Keratinocyte (primary cell): ENCODE measurements around the gene MYH7B. TPM values are rescaled to one million over a fixed set of nuclear protein-coding genes. Genes with fewer than 3 reads are reported as not detected.

Experiments used
- DNase-seq: peaks from one replicate; pipeline ENCODE4 v3.0.0-alpha.2; 2011; ENCODE audit warnings: low read depth, missing footprints, low spot score
- FAIRE-seq: peaks from 2 replicates; lab custom pipeline; 2011; peaks lifted over from hg19 to GRCh38; lab: Jason Lieb, UNC
- H2AFZ ChIP-seq: 2 replicates; pipeline ENCODE4 v1.6.0; 2012; ENCODE audit warnings: low read length, control low read depth, inconsistent platforms; ENCODE audit not compliant: control insufficient read depth
- H3K27ac ChIP-seq: 2 replicates; pipeline ENCODE4 v1.5.1; 2011; ENCODE audit warnings: low read length; ENCODE audit not compliant: control insufficient read depth, insufficient read depth
- H3K27me3 ChIP-seq: 3 replicates; pipeline ENCODE4 v1.6.0; 2011; ENCODE audit warnings: low read length; ENCODE audit not compliant: control insufficient read depth, insufficient read depth; ENCODE audit errors: extremely low read depth
- H3K36me3 ChIP-seq, 2 experiments: 2 replicates in 1 of 2; 3 replicates in 1 of 2; pipeline ENCODE4 v1.5.1; 2011; ENCODE audit warnings: low read length in 2 of 2, mild to moderate bottlenecking in 1 of 2; ENCODE audit not compliant: control insufficient read depth in 2 of 2, insufficient read depth in 2 of 2; ENCODE audit errors: extremely low read depth in 1 of 2
- H3K4me1 ChIP-seq: 3 replicates; pipeline ENCODE4 v1.5.1; 2011; ENCODE audit warnings: low read length; ENCODE audit not compliant: control insufficient read depth, insufficient read depth; ENCODE audit errors: extremely low read depth
- H3K4me2 ChIP-seq: 3 replicates; pipeline ENCODE4 v1.6.0; 2011; ENCODE audit warnings: low read depth, low read length; ENCODE audit not compliant: control insufficient read depth, insufficient read depth; ENCODE audit errors: extremely low read depth
- H3K4me3 ChIP-seq, 3 experiments: fragments of 200-600 bp in 1 of 3; sonication (generic) in 1 of 3; 2 replicates in 2 of 3; 3 replicates in 1 of 3; pipeline ENCODE4 v1.5.1; 2011 to 2016; ENCODE audit warnings: low read length in 3 of 3, mild to moderate bottlenecking in 3 of 3, control low read depth in 2 of 3, inconsistent platforms in 1 of 3, low read depth in 1 of 3, mixed read lengths in 1 of 3, mixed run types in 1 of 3, moderate library complexity in 1 of 3; ENCODE audit not compliant: control insufficient read depth in 2 of 3, insufficient read depth in 2 of 3; ENCODE audit errors: extremely low read depth in 1 of 3
- H3K79me2 ChIP-seq: 2 replicates; pipeline ENCODE4 v1.6.0; 2012; ENCODE audit warnings: low read length; ENCODE audit not compliant: control insufficient read depth, insufficient read depth
- H3K9ac ChIP-seq: 3 replicates; pipeline ENCODE4 v1.6.0; 2011; ENCODE audit warnings: low read length; ENCODE audit not compliant: control insufficient read depth, insufficient read depth; ENCODE audit errors: extremely low read depth
- H3K9me1 ChIP-seq: 3 replicates; pipeline ENCODE4 v1.6.0; 2011; ENCODE audit warnings: low read length; ENCODE audit not compliant: control insufficient read depth, insufficient read depth; ENCODE audit errors: extremely low read depth
- H3K9me3 ChIP-seq: 2 replicates; pipeline ENCODE4 v1.5.1; 2012; ENCODE audit warnings: low read depth, low read length; ENCODE audit not compliant: control insufficient read depth
- H4K20me1 ChIP-seq: 3 replicates; pipeline ENCODE4 v1.6.0; 2011; ENCODE audit warnings: low read length; ENCODE audit not compliant: control insufficient read depth, insufficient read depth; ENCODE audit errors: extremely low read depth
- EZH2 ChIP-seq: IDR thresholded peaks from one replicate; pipeline ENCODE4 v1.6.1; 2012; ENCODE audit warnings: inconsistent platforms, mild to moderate bottlenecking, low read length, moderate library complexity
- dilution Hi-C: fragments of 300-500 bp; cut with MboI; formaldehyde crosslinking; loops from one replicate; pipeline ENCODE4 v1.7.0; 2020; ENCODE audit warnings: low sequenced_read_pairs; ENCODE audit not compliant: extremely low pct_ligation_motif_present
- polyA plus RNA-seq, 5 experiments: library from polyadenylated mRNA; depleted of rRNA in 3 of 5; stranded (reverse) in 3 of 5; stranded (forward) in 1 of 5; unstranded in 1 of 5; fragments of >200 nt; gene quantifications; 1 replicate in 1 of 5; 2 replicates in 3 of 5; 3 replicates in 1 of 5; pipeline versions ENCODE4 v1.2.1 to v1.2.3, GENCODE V29; 2011 to 2012; ENCODE audit warnings: missing spikeins in 2 of 5, low read depth in 1 of 5, low replicate concordance in 1 of 5
- TF ChIP-seq, protein P1 (sequence below), 3 experiments: IDR thresholded peaks in 1 of 3; conservative IDR thresholded peaks in 1 of 3; optimal IDR thresholded peaks in 1 of 3; 2 replicates in 2 of 3; 3 replicates in 1 of 3; pipeline versions ENCODE3 to v1.5.1; 2011; ENCODE audit warnings: low read length in 3 of 3, mild to moderate bottlenecking in 3 of 3, moderate library complexity in 2 of 3, control low read depth in 1 of 3, inconsistent platforms in 1 of 3; ENCODE audit not compliant: insufficient read depth in 2 of 3; ENCODE audit errors: extremely low read depth in 1 of 3

The MYH7B gene
- polyA plus RNA-seq, 1 donor (not counting 4 experiments of a cell fraction or from before 2014, with no cell fraction given), result 0.01 TPM

GRCh38 chr20:34968042-34968775 lies 12.5 kb downstream of the MYH7B start:
- TF ChIP-seq EZH2, result no peak
- TF ChIP-seq, protein P1, sequence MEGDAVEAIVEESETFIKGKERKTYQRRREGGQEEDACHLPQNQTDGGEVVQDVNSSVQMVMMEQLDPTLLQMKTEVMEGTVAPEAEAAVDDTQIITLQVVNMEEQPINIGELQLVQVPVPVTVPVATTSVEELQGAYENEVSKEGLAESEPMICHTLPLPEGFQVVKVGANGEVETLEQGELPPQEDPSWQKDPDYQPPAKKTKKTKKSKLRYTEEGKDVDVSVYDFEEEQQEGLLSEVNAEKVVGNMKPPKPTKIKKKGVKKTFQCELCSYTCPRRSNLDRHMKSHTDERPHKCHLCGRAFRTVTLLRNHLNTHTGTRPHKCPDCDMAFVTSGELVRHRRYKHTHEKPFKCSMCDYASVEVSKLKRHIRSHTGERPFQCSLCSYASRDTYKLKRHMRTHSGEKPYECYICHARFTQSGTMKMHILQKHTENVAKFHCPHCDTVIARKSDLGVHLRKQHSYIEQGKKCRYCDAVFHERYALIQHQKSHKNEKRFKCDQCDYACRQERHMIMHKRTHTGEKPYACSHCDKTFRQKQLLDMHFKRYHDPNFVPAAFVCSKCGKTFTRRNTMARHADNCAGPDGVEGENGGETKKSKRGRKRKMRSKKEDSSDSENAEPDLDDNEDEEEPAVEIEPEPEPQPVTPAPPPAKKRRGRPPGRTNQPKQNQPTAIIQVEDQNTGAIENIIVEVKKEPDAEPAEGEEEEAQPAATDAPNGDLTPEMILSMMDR (optimal IDR thresholded peaks at IDR 0.05 in 1 of 3, IDR thresholded peaks at IDR 0.05 in 1 of 3, conservative IDR thresholded peaks at IDR 0.05 in 1 of 3; ENCODE audit: extremely low read depth in 1 of 3, insufficient read depth in 2 of 3, low read length in 3 of 3), result no peak
- no peak overlapping the region for H3K27ac ChIP-seq
- no peak for FAIRE-seq

DNA sequence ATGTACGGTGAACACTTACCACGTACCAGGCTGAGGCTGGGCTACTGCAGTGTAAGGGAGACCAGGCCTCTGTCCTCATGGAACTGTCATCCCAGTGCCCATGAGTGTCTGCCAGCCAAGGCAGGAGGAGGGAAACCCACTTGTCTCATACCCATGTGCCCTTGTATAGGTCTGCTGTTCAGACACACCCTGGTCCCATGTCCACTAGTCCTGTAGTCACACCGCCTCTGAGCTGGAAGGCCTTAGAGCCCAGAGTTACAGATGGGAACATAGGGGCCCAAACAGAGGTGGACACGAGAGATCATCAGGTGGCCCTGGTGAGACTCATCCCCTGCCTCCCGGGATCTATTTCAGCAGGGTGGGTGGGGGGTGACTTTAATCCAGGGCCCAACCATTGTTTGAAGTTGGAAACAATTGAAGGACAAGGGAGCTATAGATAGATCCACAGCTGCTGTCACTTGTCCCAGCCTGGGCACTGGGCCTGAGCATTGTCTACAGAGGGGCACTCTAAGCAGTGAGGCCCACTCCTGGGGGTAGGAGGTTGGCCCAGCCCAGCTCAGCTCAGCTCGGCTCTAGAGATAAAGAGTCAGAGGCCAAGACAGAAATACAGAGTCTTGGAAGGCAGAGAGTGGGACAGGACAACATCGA lies 14.6 kb downstream of the MYH7B start:
- Histone ChIP-seq H2AFZ (no peak overlapping the region), H3K27ac (no peak overlapping the region), H4K20me1 (no peaks in the 10 kb centered on the region), H3K36me3 (no peaks in the 10 kb centered on the region), H3K27me3 (no peaks in the 10 kb centered on the region), H3K4me1 (peaks cover 4% of the 10 kb centered on the region), H3K4me3 (no peak overlapping the region), H3K79me2 (no peaks in the 10 kb centered on the region), H3K4me2 (no peak overlapping the region), H3K9ac (no peak overlapping the region), H3K9me1 (no peaks in the 10 kb centered on the region), H3K9me3 (no peaks in the 10 kb centered on the region)
- dilution Hi-C loops, result no loop called here
- no peak for TF ChIP-seq EZH2
- TF ChIP-seq, protein P1 (optimal IDR thresholded peaks at IDR 0.05 in 1 of 3, IDR thresholded peaks at IDR 0.05 in 1 of 3, conservative IDR thresholded peaks at IDR 0.05 in 1 of 3; ENCODE audit: extremely low read depth in 1 of 3, insufficient read depth in 2 of 3, low read length in 3 of 3), result no peak
- FAIRE-seq (no peak), DNase-seq (no peak)

More at GRCh38 chr20:34968042-34968775, 12.5 kb downstream of the MYH7B start:
- Histone ChIP-seq H3K36me3 (no peaks in the 10 kb centered on the region), H3K9me1 (no peaks in the 10 kb centered on the region), H4K20me1 (no peaks in the 10 kb centered on the region), H3K79me2 (no peaks in the 10 kb centered on the region), H3K4me1 (peaks cover 4% of the 10 kb centered on the region), H3K4me2 (no peak overlapping the region), H3K9me3 (no peaks in the 10 kb centered on the region), H3K9ac (no peak overlapping the region), H2AFZ (no peak overlapping the region), H3K27me3 (no peaks in the 10 kb centered on the region), H3K4me3 (no peak overlapping the region)
- DNase-seq, result no peak
- dilution Hi-C loops, result no loop called here
